ENCODE data around the gene MMP2.

The MMP2 gene

GRCh38 chr16:55495616-55496289 lies 16.8 kb downstream of the MMP2 start:
- DNase-seq: no peak

- DNase-seq: no peak
Measured at GRCh38 chr16:55496509-55497145, 17.6 kb downstream of the MMP2 start.

- DNase-seq: no peak
Measured at GRCh38 chr16:55497558-55497957, 18.6 kb downstream of the MMP2 start.

- no peak for DNase-seq
Measured at GRCh38 chr16:55498101-55498500, 19.1 kb downstream of the MMP2 start.

- no peak for DNase-seq
Measured at GRCh38 chr16:55499281-55499680, 20.3 kb downstream of the MMP2 start.

- no peak for DNase-seq
Measured at GRCh38 chr16:55499951-55500529, 21.0 kb downstream of the MMP2 start.

- no peak for DNase-seq
Measured at GRCh38 chr16:55500530-55501011, 21.6 kb downstream of the MMP2 start.

GRCh38 chr16:55501549-55502322 lies 22.7 kb downstream of the MMP2 start:
- no peak for DNase-seq

GRCh38 chr16:55502801-55503366 lies 23.9 kb downstream of the MMP2 start:
- DNase-seq: no peak

- no peak for DNase-seq
Measured at GRCh38 chr16:55503726-55504550, 24.9 kb downstream of the MMP2 start.

- no peak for DNase-seq
Measured at GRCh38 chr16:55505333-55506015, 26.5 kb downstream of the MMP2 start.

GRCh38 chr16:55506083-55506482 lies 27.1 kb downstream of the MMP2 start:
- no peak for DNase-seq

GRCh38 chr16:55506708-55507107 lies 27.7 kb downstream of the MMP2 start:
- no peak for DNase-seq

GRCh38 chr16:55508271-55508921 lies 29.4 kb downstream of the MMP2 start:
- no peak for DNase-seq

GRCh38 chr16:55508941-55509931 lies 30.2 kb downstream of the MMP2 start, which contains the start of gene LPCAT2:
Gene LPCAT2, plus strand, starts transcription at chr16:55509072. Its CDS starts 110 bp downstream, at chr16:55509182.
- DNase-seq: peak; percentile 40

- no peak for DNase-seq
Measured at GRCh38 chr16:55510185-55510805, 31.3 kb downstream of the MMP2 start.

- DNase-seq: no peak
Measured at GRCh38 chr16:55512941-55513340, 33.9 kb downstream of the MMP2 start.

GRCh38 chr16:55513616-55514015 lies 34.6 kb downstream of the MMP2 start:
- DNase-seq: no peak

GRCh38 chr16:55515111-55515510 lies 36.1 kb downstream of the MMP2 start:
- DNase-seq: no peak
